Nasal cavity respiratory epithelium epithelial cell of viscerocranial mucosa (primary cell): Measurements from ENCODE around the gene NAIP. TPM values are rescaled to one million over a fixed set of nuclear protein-coding genes. Genes with fewer than 3 reads are reported as not detected.

Experiments used
- total RNA-seq: library from RNA; depleted of rRNA; stranded (reverse); fragments of >200 nt; gene quantifications from 2 replicates; pipeline ENCODE4 v1.2.3, GENCODE V29; 2014

NAIP gene, protein sequence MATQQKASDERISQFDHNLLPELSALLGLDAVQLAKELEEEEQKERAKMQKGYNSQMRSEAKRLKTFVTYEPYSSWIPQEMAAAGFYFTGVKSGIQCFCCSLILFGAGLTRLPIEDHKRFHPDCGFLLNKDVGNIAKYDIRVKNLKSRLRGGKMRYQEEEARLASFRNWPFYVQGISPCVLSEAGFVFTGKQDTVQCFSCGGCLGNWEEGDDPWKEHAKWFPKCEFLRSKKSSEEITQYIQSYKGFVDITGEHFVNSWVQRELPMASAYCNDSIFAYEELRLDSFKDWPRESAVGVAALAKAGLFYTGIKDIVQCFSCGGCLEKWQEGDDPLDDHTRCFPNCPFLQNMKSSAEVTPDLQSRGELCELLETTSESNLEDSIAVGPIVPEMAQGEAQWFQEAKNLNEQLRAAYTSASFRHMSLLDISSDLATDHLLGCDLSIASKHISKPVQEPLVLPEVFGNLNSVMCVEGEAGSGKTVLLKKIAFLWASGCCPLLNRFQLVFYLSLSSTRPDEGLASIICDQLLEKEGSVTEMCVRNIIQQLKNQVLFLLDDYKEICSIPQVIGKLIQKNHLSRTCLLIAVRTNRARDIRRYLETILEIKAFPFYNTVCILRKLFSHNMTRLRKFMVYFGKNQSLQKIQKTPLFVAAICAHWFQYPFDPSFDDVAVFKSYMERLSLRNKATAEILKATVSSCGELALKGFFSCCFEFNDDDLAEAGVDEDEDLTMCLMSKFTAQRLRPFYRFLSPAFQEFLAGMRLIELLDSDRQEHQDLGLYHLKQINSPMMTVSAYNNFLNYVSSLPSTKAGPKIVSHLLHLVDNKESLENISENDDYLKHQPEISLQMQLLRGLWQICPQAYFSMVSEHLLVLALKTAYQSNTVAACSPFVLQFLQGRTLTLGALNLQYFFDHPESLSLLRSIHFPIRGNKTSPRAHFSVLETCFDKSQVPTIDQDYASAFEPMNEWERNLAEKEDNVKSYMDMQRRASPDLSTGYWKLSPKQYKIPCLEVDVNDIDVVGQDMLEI (N-terminal part only)
- total RNA-seq = 0.34 and 0.78 TPM in 2 replicates

DNA sequence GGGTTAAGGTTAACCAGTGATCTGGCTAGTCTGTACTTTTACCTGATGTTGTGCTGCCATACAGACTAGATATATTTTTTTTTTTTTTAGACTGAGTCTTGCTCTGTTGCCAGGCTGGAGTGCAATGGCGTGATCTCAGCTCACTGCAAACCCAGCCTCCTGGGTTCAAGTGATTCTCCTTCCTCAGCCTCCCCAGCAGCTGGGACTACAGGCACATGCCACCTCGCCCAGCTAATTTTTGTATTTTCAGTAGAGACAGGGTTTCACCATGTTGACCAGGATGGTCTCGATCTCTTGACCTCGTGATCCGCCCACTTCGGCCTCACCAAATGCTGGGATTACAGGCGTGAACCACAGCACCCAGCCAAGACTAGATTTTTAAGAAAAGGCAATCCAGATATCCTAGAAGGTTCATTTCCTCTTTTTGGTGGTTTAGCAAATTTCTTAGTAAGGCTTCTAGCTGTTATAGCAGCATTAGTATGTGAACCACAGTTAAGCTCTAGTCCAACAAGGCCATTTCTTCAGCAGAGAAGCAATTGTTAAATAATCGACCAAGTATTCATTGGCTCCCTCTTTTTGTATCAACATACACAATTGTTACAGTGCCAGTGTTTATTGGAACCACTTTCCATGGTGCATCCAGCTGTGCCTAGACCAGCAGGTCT is at the start of gene NAIP:
Gene NAIP, minus strand, starts transcription at position 51 of the 665 bp plus-strand sequence. CDS start 12,424 bp downstream, outside the sequence.

GRCh38 chr5:71067262-71067928 is 42.3 kb upstream of the NAIP start, which contains the start of gene GTF2H2:
GTF2H2 (minus strand) TSS chr5:71067676; CDS start chr5:71062763, 4,913 bp downstream.

Other genes starting within 250 kb of the NAIP start
- 2.3 and 3.1 TPM in 2 replicates for gene SERF1A, start 124.7 kb downstream of the NAIP start, total RNA-seq
- 29.0 and 45.8 TPM in 2 replicates for gene SMN1, start 100.3 kb downstream of the NAIP start, total RNA-seq
- gene GTF2H2, start 42.3 kb upstream of the NAIP start, total RNA-seq = 11.4 and 27.7 TPM in 2 replicates